ENCODE measurements around the gene RILP. TPM values are rescaled to one million over a fixed set of nuclear protein-coding genes. Genes with fewer than 3 reads are reported as not detected.
A peak's percentile ranks its signal among the peaks of the same experiment; 100 is the strongest.

The RILP gene
- total RNA-seq, 4 donors from 2014 or later: 17.6 to 59.1 (median 57.3) TPM

- Histone ChIP-seq H3K27ac (peak overlapping the region; percentile 5 to 90 (median 75)), H3K4me3 (no peak overlapping the region), H3K9me3 (no peaks in the 10 kb centered on the region), H3K36me3 (peaks cover 0 to 24% (median 0%) of the 10 kb centered on the region in 3 donors), H3K4me1 (peaks cover 0 to 47% (median 28%) of the 10 kb centered on the region in 4 donors), H3K27me3 (no peaks in the 10 kb centered on the region)
- 71 to 73% methylated on average over 7 of the region's 7 CpGs for WGBS, 2 donors
- TF ChIP-seq EP300 (IDR thresholded peaks at IDR 0.05): no peak
- no peak for TF ChIP-seq POLR2A (IDR thresholded peaks at IDR 0.05)
- TF ChIP-seq CTCF (IDR thresholded peaks at IDR 0.05): no peak
- no peak for DNase-seq (ENCODE audit: low spot score in 2 of 2)
Observed at GRCh38 chr17:1608676-1609075, 41.0 kb downstream of the RILP start.

GRCh38 chr17:1607971-1608320 lies 41.7 kb downstream of the RILP start:
- H3K4me3 ChIP-seq: no peak overlapping the region
- H3K27me3 ChIP-seq: no peaks in the 10 kb centered on the region
- 81 to 87% methylated on average over 5 of the region's 5 CpGs for WGBS, 2 donors
- H3K4me1 ChIP-seq: peaks cover 0 to 47% (median 28%) of the 10 kb centered on the region in 4 donors
- H3K36me3 ChIP-seq: peaks cover 0 to 17% (median 0%) of the 10 kb centered on the region in 3 donors
- no peak for DNase-seq (ENCODE audit: low spot score in 2 of 2)
- H3K27ac ChIP-seq: peak overlapping the region; percentile 31 to 90 (median 75)
- no peaks in the 10 kb centered on the region for H3K9me3 ChIP-seq
- no peak for TF ChIP-seq POLR2A (IDR thresholded peaks at IDR 0.05)
- TF ChIP-seq CTCF (IDR thresholded peaks at IDR 0.05): no peak
- TF ChIP-seq EP300 (IDR thresholded peaks at IDR 0.05): no peak

GRCh38 chr17:1606352-1606985 lies 43.2 kb downstream of the RILP start:
- 58 to 63% methylated on average over 23 to 24 of the region's 26 CpGs for WGBS, 2 donors

GRCh38 chr17:1605681-1606351 lies 43.9 kb downstream of the RILP start:
- WGBS, 2 donors: 73 to 87% methylated on average over 14 to 17 of the region's 19 CpGs
- Histone ChIP-seq H3K36me3 (peaks cover 0 to 18% (median 0%) of the 10 kb centered on the region in 3 donors), H3K27ac (peak overlapping the region; percentile 31 to 90 (median 75)), H3K4me3 (no peak overlapping the region), H3K27me3 (no peaks in the 10 kb centered on the region), H3K9me3 (peaks cover 0 to 5% (median 0%) of the 10 kb centered on the region in 4 donors), H3K4me1 (peaks cover 0 to 44% (median 25%) of the 10 kb centered on the region in 4 donors)
- TF ChIP-seq POLR2A (IDR thresholded peaks at IDR 0.05) (no peak), EP300 (IDR thresholded peaks at IDR 0.05) (no peak), CTCF (IDR thresholded peaks at IDR 0.05) (no peak)
- DNase-seq (ENCODE audit: low spot score in 2 of 2): no peak

More at GRCh38 chr17:1606352-1606985, 43.2 kb downstream of the RILP start:
- Histone ChIP-seq H3K4me3 (peak overlapping the region in 1 of 4 donors; percentile 11), H3K4me1 (peaks cover 0 to 47% (median 25%) of the 10 kb centered on the region in 4 donors), H3K36me3 (peaks cover 0 to 16% (median 0%) of the 10 kb centered on the region in 3 donors), H3K27me3 (no peaks in the 10 kb centered on the region), H3K9me3 (peaks cover 0 to 4% (median 0%) of the 10 kb centered on the region in 4 donors), H3K27ac (peak overlapping the region; percentile 31 to 90 (median 75))
- TF ChIP-seq CTCF (IDR thresholded peaks at IDR 0.05) (no peak), POLR2A (IDR thresholded peaks at IDR 0.05) (no peak), EP300 (IDR thresholded peaks at IDR 0.05) (no peak)
- no peak for DNase-seq (ENCODE audit: low spot score in 2 of 2)

All from tibial nerve (tissue), 4 donors.